ENCODE measurements around the gene BPIFB3. TPM values are rescaled to one million over a fixed set of nuclear protein-coding genes. Genes with fewer than 3 reads are reported as not detected.

The BPIFB3 gene
- total RNA-seq, 2 experiments from 2014 or later = not detected

Other genes starting within 250 kb of the BPIFB3 start
- gene MAPRE1, start 233.9 kb upstream of the BPIFB3 start, total RNA-seq = 100 to 1,000 TPM; 114 to 149 TPM
- 1 to 10 TPM in 1 of 2 experiments, under 1 TPM in 1; 0.30 to 1.1 TPM for gene EFCAB8, start 195.0 kb upstream of the BPIFB3 start, total RNA-seq
- gene SUN5, start 49.5 kb upstream of the BPIFB3 start, total RNA-seq = not detected
- not detected for gene BPIFB2, start 46.2 kb upstream of the BPIFB3 start, total RNA-seq
- gene BPIFB6, start 22.3 kb upstream of the BPIFB3 start, total RNA-seq = not detected
- gene BPIFB4, start 25.7 kb downstream of the BPIFB3 start, total RNA-seq = not detected
- not detected for gene BPIFA2, start 114.3 kb downstream of the BPIFB3 start, total RNA-seq
- not detected for gene BPIFA3, start 163.4 kb downstream of the BPIFB3 start, total RNA-seq
- not detected for gene BPIFA1, start 182.1 kb downstream of the BPIFB3 start, total RNA-seq
- not detected for gene BPIFB1, start 229.3 kb downstream of the BPIFB3 start, total RNA-seq

Measured in activated CD8-positive, alpha-beta memory T cell treated with anti-CD3 and anti-CD28 coated beads, Interleukin-2, amount 10 ng/mL, durations not matched to agents 7 days and 5 days (primary cell).